H1 (cell line): ENCODE results near the gene UCN. TPM values are rescaled to one million over a fixed set of nuclear protein-coding genes. Genes with fewer than 3 reads are reported as not detected.

Experiments
- CTCF ChIA-PET: fragments of 300-600 bp; sonication (Branson Sonifier 250); formaldehyde crosslinking; loops from one replicate; lab custom pipeline; 2021; ENCODE audit not compliant: partially characterized antibody; lab: Charles Lee
- POLR2A ChIA-PET: fragments of 300-600 bp; sonication (Branson Sonifier 250); formaldehyde crosslinking; loops from one replicate; lab custom pipeline; 2021; ENCODE audit warnings: inconsistent platforms; ENCODE audit not compliant: partially characterized antibody; lab: Charles Lee
- DNase-seq, 2 experiments: peaks; one replicate each; pipeline versions ENCODE4 v3.0.0 to v3.0.0-alpha.2; 2010 to 2022; ENCODE audit warnings: low spot score in 2 of 2, low read depth in 1 of 2, mixed read lengths in 1 of 2
- FAIRE-seq: peaks from 2 replicates; lab custom pipeline; 2011; peaks lifted over from hg19 to GRCh38; lab: Jason Lieb, UNC
- H2AFZ ChIP-seq: 2 replicates; pipeline ENCODE4 v1.8.1; 2012; ENCODE audit warnings: low read length, inconsistent platforms
- H2AK5ac ChIP-seq: 2 replicates; pipeline ENCODE4 v1.6.1; 2013; ENCODE audit warnings: low read depth, low read length
- H2BK120ac ChIP-seq: replicated peaks from 2 replicates; pipeline ENCODE3; 2013; ENCODE audit warnings: low read depth, low read length, inconsistent platforms
- H2BK12ac ChIP-seq: 2 replicates; pipeline ENCODE4 v1.6.1; 2013; ENCODE audit warnings: low read depth, low read length
- H2BK15ac ChIP-seq: 2 replicates; pipeline ENCODE4 v1.6.1; 2013; ENCODE audit warnings: low read length
- H2BK20ac ChIP-seq: 2 replicates; pipeline ENCODE4 v1.6.1; 2013; ENCODE audit warnings: low read length
- H2BK5ac ChIP-seq: 2 replicates; pipeline ENCODE4 v1.6.1; 2013; ENCODE audit warnings: low read depth, low read length
- H3K14ac ChIP-seq: 2 replicates; pipeline ENCODE4 v1.6.1; 2013; ENCODE audit warnings: inconsistent platforms; ENCODE audit not compliant: insufficient read length
- H3K18ac ChIP-seq: 2 replicates; pipeline ENCODE4 v1.6.1; 2013; ENCODE audit warnings: low read length; ENCODE audit errors: extremely low read depth
- H3K23ac ChIP-seq: 2 replicates; pipeline ENCODE4 v1.6.1; 2013; ENCODE audit warnings: inconsistent platforms; ENCODE audit not compliant: insufficient read length
- H3K23me2 ChIP-seq: 2 replicates; pipeline ENCODE4 v1.6.1; 2013; ENCODE audit warnings: low read depth, low read length
- H3K27ac ChIP-seq: 2 replicates; pipeline ENCODE4 v1.6.1; 2011; ENCODE audit warnings: low read depth, low read length, inconsistent platforms
- H3K27me3 ChIP-seq, 4 experiments: replicated peaks in 1 of 4; 1 replicate in 1 of 4; 2 replicates in 3 of 4; pipeline versions ENCODE4 v1.6.1 to v1.8.1; 2011 to 2013; ENCODE audit warnings: low read length in 3 of 4, mild to moderate bottlenecking in 3 of 4, inconsistent platforms in 2 of 4, mixed read lengths in 2 of 4, moderate library complexity in 1 of 4; ENCODE audit not compliant: control insufficient read depth in 3 of 4, insufficient read depth in 3 of 4; ENCODE audit errors: extremely low read depth in 1 of 4
- H3K36me3 ChIP-seq, 4 experiments: 2 replicates each; pipeline versions ENCODE4 v1.6.1 to v1.8.1; 2011 to 2013; ENCODE audit warnings: mild to moderate bottlenecking in 4 of 4, low read length in 3 of 4, moderate library complexity in 2 of 4, control low read depth in 1 of 4, inconsistent platforms in 1 of 4; ENCODE audit not compliant: insufficient read depth in 4 of 4, control insufficient read depth in 2 of 4
- H3K4ac ChIP-seq: replicated peaks from 2 replicates; pipeline ENCODE3; 2013; ENCODE audit warnings: low read length, low read depth, mixed read lengths, inconsistent platforms; ENCODE audit not compliant: insufficient read length
- H3K4me1 ChIP-seq, 4 experiments: replicated peaks in 1 of 4; 1 replicate in 1 of 4; 2 replicates in 3 of 4; pipeline versions ENCODE4 v1.6.1 to v1.8.1; 2011 to 2013; ENCODE audit warnings: low read length in 3 of 4, inconsistent platforms in 2 of 4, mixed read lengths in 1 of 4; ENCODE audit not compliant: insufficient read depth in 4 of 4, control insufficient read depth in 3 of 4
- H3K4me2 ChIP-seq, 2 experiments: 2 replicates each; pipeline versions ENCODE4 v1.6.1 to v1.8.1; 2011 to 2013; ENCODE audit warnings: low read depth in 2 of 2, low read length in 2 of 2, control low read depth in 1 of 2, inconsistent platforms in 1 of 2, mild to moderate bottlenecking in 1 of 2; ENCODE audit not compliant: insufficient read depth in 1 of 2
- H3K4me3 ChIP-seq, 4 experiments: fragments of 200-600, 300-600 bp in 1 of 4; sonication (generic), shearing (Covaris generic), sonication (Bioruptor Twin) in 1 of 4; 2 replicates each; pipeline versions ENCODE4 v1.5.1 to v1.8.1; 2011 to 2016; ENCODE audit warnings: low read length in 4 of 4, low read depth in 3 of 4, control low read depth in 2 of 4, inconsistent platforms in 2 of 4, mild to moderate bottlenecking in 2 of 4, mixed read lengths in 1 of 4, moderate library complexity in 1 of 4; ENCODE audit not compliant: insufficient read depth in 2 of 4; ENCODE audit errors: extremely low read depth in 1 of 4
- H3K56ac ChIP-seq: replicated peaks from 2 replicates; pipeline ENCODE3; 2013; ENCODE audit warnings: low read depth, mild to moderate bottlenecking, mixed read lengths, low read length, inconsistent platforms; ENCODE audit not compliant: insufficient read length
- H3K79me1 ChIP-seq: 2 replicates; pipeline ENCODE4 v1.6.1; 2013; ENCODE audit warnings: low read depth, low read length, control low read depth
- H3K79me2 ChIP-seq, 2 experiments: 2 replicates each; pipeline versions ENCODE4 v1.6.1 to v1.8.1; 2012 to 2013; ENCODE audit warnings: low read length in 2 of 2, mild to moderate bottlenecking in 2 of 2, inconsistent platforms in 1 of 2; ENCODE audit not compliant: insufficient read depth in 2 of 2, control insufficient read depth in 1 of 2
- H3K9ac ChIP-seq, 4 experiments: replicated peaks in 1 of 4; 1 replicate in 1 of 4; 2 replicates in 3 of 4; pipeline versions ENCODE4 v1.6.1 to v1.8.1; 2011 to 2013; ENCODE audit warnings: low read depth in 3 of 4, low read length in 3 of 4, control low read depth in 2 of 4, mild to moderate bottlenecking in 2 of 4, moderate library complexity in 2 of 4, inconsistent platforms in 1 of 4; ENCODE audit errors: extremely low read depth in 1 of 4
- H3K9me3 ChIP-seq, 2 experiments: 2 replicates each; pipeline versions ENCODE4 v1.6.1 to v1.8.1; 2012 to 2013; ENCODE audit warnings: mild to moderate bottlenecking in 2 of 2, moderate library complexity in 2 of 2, control low read depth in 1 of 2, inconsistent platforms in 1 of 2, low read depth in 1 of 2, low read length in 1 of 2, mixed read lengths in 1 of 2; ENCODE audit not compliant: insufficient read depth in 2 of 2
- H4K20me1 ChIP-seq, 2 experiments: replicated peaks in 1 of 2; 2 replicates each; pipeline versions ENCODE3 to v1.8.1; 2011 to 2013; ENCODE audit warnings: inconsistent platforms in 2 of 2, low read length in 2 of 2, mild to moderate bottlenecking in 1 of 2; ENCODE audit not compliant: insufficient read depth in 2 of 2, control insufficient read depth in 1 of 2
- H4K5ac ChIP-seq: 2 replicates; pipeline ENCODE4 v1.6.1; 2013; ENCODE audit warnings: low read length, low read depth, mixed read lengths, inconsistent platforms; ENCODE audit not compliant: insufficient read length
- H4K8ac ChIP-seq: 2 replicates; pipeline ENCODE4 v1.8.0; 2013; ENCODE audit warnings: mild to moderate bottlenecking, moderate library complexity, low read length, inconsistent platforms; ENCODE audit not compliant: insufficient read depth; ENCODE audit errors: extremely low read depth
- H4K91ac ChIP-seq: replicated peaks from 2 replicates; pipeline ENCODE3; 2013; ENCODE audit warnings: low read length, mixed read lengths, inconsistent platforms; ENCODE audit not compliant: insufficient read length
- EZH2 ChIP-seq: fragments of 200-600 bp; sonication (generic); IDR thresholded peaks from 2 replicates; pipeline ENCODE4 v1.7.1; 2012; ENCODE audit warnings: low read depth, mild to moderate bottlenecking, moderate library complexity, low read length, inconsistent platforms; ENCODE audit not compliant: severe bottlenecking
- KDM4A ChIP-seq: IDR thresholded peaks from one replicate; pipeline ENCODE4 v1.7.1; 2012; ENCODE audit warnings: low read depth, mild to moderate bottlenecking, moderate library complexity, low read length, inconsistent platforms; ENCODE audit not compliant: severe bottlenecking
- SUZ12 ChIP-seq: fragments of 200-600 bp; sonication (generic); IDR thresholded peaks from 2 replicates; pipeline ENCODE4 v1.6.1; 2012; ENCODE audit warnings: mild to moderate bottlenecking, inconsistent platforms, low read length, moderate library complexity, mixed read lengths
- YY1 ChIP-seq: IDR thresholded peaks from 2 replicates; pipeline ENCODE4 v1.6.1; 2011; ENCODE audit warnings: low read depth, mild to moderate bottlenecking, low read length
- WGBS, 2 experiments: shearing (Covaris generic) in 1 of 2; methylation state at CpG; one replicate each; pipeline versions ENCODE4 v1.1.6 to v1.1.7; 2013 to 2015; ENCODE audit warnings: low lambda C conversion rate in 2 of 2, mixed read lengths in 2 of 2, inconsistent platforms in 1 of 2, low coverage in 1 of 2, missing lambda C conversion rate in 1 of 2; ENCODE audit not compliant: insufficient replicate concordance in 2 of 2, insufficient coverage in 1 of 2, insufficient read length in 1 of 2; ENCODE audit errors: extremely low coverage in 1 of 2, missing lambda C conversion rate in 1 of 2; 5-methylcytosine and 5-hydroxymethylcytosine counted together
- polyA plus RNA-seq, 7 experiments: library from polyadenylated mRNA; depleted of rRNA in 3 of 7; stranded (reverse) in 5 of 7; unstranded in 2 of 7; fragments of >200 nt in 5 of 7; fragments of 200-250 nt in 2 of 7; gene quantifications; 1 replicate in 5 of 7; 2 replicates in 1 of 7; 4 replicates in 1 of 7; pipeline versions ENCODE4 v1.2.1 to v1.2.3, GENCODE V29; 2011 to 2013; ENCODE audit warnings: missing spikeins in 2 of 7, mixed read lengths in 2 of 7
- total RNA-seq: library from RNA; stranded (reverse); fragmentation: NEBNext Ultra II Directional; extraction: Animal tissue kit (Norgen Biotek cat#: 25700); gene quantifications from 2 replicates; pipeline ENCODE4 v1.2.1, GENCODE V29; 2021

UCN gene
- total and polyA plus RNA-seq, 2 of the 8 experiments (the other 6 are each of a cell fraction or from before 2014, with no cell fraction given), result 0.35 TPM; not detected in 1

GRCh38 chr2:27307545-27308358, 493 bp downstream of the UCN start:
- no peak overlapping the region for H2BK15ac ChIP-seq
- H4K91ac ChIP-seq, result no peak overlapping the region
- no peaks in the 10 kb centered on the region; a peak in 1 of 4 replicates for H3K9me3 ChIP-seq
- H3K4me2 ChIP-seq, result peak overlapping the region; percentile 63 to 69
- DNase-seq (peak in 1 of 2 experiments; percentile 64), FAIRE-seq (no peak)
- H3K23me2 ChIP-seq, result peaks cover 10% of the 10 kb centered on the region; the same call in 1 of the 2 replicates
- H2AK5ac ChIP-seq, result no peak overlapping the region
- H3K23ac ChIP-seq, result no peak overlapping the region
- 12% methylated on average over 53 of the region's 75 CpGs; no CpG with 5 or more reads in 1 of the 2 experiments for WGBS, 2 experiments
- H4K8ac ChIP-seq, result peak overlapping the region; percentile 76; the same call in 1 of the 2 replicates
- ChIA-PET POLR2A (interaction anchor here (0.7 to 8.8 kb wide), 11 partner anchors 13 to 196 kb away, joined by 3 to 105 read pairs (median 5); partner anchors contain the start of genes ATRAID, GTF3C2, MPV17 and SLC5A6), CTCF (interaction anchor here (0.7 to 11.3 kb wide), 14 partner anchors 12 to 64 kb away, joined by 3 to 128 read pairs (median 4); partner anchors contain the start of genes MPV17 and TRIM54)
- no peak overlapping the region for H3K9ac ChIP-seq
- H3K18ac ChIP-seq, result no peak overlapping the region
- no peak overlapping the region for H3K4ac ChIP-seq
- TF ChIP-seq KDM4A, result no peak
- peak; percentile 57 for TF ChIP-seq EZH2
- peak; percentile 74; the same call in 1 of the 2 replicates for TF ChIP-seq SUZ12
- TF ChIP-seq YY1, result no peak
- H2AFZ ChIP-seq, result no peak overlapping the region
- H3K27ac ChIP-seq, result no peak overlapping the region
- H2BK12ac ChIP-seq, result no peak overlapping the region
- H3K4me1 ChIP-seq, result peaks cover 0 to 28% (median 14%) of the 10 kb centered on the region in 4 experiments; a peak in 5 of 7 replicates
- no peaks in the 10 kb centered on the region for H3K79me1 ChIP-seq
- H3K4me3 ChIP-seq, result peak overlapping the region in 3 of 4 experiments; percentile 26 to 51 (median 34); a peak in 4 of 8 replicates
- peaks cover 0 to 4% (median 0%) of the 10 kb centered on the region in 4 experiments; a peak in 1 of 8 replicates for H3K36me3 ChIP-seq
- H2BK20ac ChIP-seq, result no peak overlapping the region
- H2BK120ac ChIP-seq, result no peak overlapping the region
- H3K56ac ChIP-seq, result no peak overlapping the region
- H4K20me1 ChIP-seq, result peaks cover 4 to 11% of the 10 kb centered on the region in 2 experiments
- H3K27me3 ChIP-seq, result peaks cover 29 to 41% (median 39%) of the 10 kb centered on the region in 4 experiments
- H2BK5ac ChIP-seq, result no peak overlapping the region
- H4K5ac ChIP-seq, result no peak overlapping the region
- H3K14ac ChIP-seq, result no peak overlapping the region
- no peaks in the 10 kb centered on the region for H3K79me2 ChIP-seq
